SKM-1 (cell line): ENCODE measurements around the gene AZU1.
"Not testable (repeated sequence)": the region's sequence is repeated elsewhere in the genome, so short reads cannot be mapped to it uniquely, and the experiment has no call there.

ENCODE experiments used
- DNase-seq: peaks from one replicate; lab custom pipeline; 2025; ENCODE audit not compliant: unreplicated experiment; lab: John Stamatoyannopoulos, UW

Gene AZU1

DNA sequence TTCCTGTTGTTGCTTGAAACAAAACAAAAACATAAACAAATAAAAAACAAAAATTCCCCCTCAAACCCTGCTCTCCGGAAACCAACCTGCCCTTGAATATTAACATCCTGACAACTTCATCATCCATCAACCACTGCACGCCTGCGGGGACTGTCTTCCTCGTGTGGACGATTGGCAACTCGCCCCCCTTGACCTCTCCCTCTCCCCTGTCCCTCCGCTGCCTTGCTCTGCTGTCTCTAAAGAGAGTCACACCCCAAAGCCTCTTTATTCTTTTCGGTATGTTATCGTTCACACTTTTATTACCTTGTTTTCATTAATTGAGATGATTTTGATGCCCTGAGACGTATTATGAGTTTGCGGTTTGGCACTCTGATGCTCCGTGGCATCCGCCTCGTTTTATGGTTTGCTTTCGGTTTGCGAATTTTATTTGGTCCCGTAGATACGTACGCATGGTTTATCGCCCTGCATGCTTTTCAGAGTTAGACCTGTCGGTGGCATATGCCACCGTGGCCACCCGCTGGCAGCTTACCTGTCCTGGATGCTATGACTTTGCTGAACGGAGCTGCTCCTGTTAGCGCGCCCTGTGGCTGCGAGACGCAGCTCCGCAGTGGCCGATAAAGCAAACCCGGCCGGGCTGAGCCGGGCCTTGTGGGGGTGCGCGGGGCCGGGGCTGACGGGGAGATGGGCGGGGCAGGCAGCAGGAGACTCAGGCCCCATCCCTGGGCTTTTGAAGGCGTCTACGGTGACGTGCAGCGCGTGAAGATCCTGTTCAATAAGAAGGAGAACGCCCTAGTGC lies 19.8 kb upstream of the AZU1 start:
- no peak for DNase-seq

DNA sequence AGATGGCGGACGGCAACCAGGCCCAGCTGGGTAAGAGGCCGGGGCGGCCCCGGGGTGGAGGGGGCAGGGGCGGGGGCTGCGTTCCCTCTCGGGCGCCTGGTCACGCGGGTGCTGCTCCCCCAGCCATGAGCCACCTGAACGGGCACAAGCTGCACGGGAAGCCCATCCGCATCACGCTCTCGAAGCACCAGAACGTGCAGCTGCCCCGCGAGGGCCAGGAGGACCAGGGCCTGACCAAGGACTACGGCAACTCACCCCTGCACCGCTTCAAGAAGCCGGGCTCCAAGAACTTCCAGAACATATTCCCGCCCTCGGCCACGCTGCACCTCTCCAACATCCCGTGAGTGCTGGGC lies 19.2 kb upstream of the AZU1 start:
- DNase-seq: no peak

DNA sequence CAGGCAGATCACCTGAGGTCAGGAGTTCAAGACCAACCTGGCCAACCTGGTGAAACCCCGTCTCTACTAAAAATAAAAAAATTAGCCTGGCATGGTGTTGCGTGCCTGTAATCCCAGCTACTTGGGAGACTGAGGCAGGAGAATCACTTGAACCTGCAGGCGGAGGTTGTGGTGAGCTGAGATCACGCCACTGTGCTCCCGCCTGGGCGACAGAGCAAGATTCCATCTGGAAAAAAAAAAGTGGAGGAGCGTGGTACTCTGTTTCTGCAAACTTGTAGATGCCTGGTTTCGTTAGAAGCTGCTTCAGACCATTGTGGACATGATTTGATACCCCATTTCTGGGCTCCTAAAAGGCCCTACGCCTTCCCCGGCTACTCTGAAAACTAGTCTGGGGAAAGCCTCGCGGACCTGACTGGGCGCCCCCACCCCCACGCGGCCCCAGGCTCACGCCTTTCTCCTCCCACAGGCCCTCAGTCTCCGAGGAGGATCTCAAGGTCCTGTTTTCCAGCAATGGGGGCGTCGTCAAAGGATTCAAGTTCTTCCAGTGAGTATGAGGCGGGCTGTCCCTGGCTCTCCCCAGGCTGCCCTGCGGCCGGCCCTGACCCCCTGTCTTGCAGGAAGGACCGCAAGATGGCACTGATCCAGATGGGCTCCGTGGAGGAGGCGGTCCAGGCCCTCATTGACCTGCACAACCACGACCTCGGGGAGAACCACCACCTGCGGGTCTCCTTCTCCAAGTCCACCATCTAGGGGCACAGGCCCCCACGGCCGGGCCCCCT lies 17.4 kb upstream of the AZU1 start:
- DNase-seq: no peak

DNA sequence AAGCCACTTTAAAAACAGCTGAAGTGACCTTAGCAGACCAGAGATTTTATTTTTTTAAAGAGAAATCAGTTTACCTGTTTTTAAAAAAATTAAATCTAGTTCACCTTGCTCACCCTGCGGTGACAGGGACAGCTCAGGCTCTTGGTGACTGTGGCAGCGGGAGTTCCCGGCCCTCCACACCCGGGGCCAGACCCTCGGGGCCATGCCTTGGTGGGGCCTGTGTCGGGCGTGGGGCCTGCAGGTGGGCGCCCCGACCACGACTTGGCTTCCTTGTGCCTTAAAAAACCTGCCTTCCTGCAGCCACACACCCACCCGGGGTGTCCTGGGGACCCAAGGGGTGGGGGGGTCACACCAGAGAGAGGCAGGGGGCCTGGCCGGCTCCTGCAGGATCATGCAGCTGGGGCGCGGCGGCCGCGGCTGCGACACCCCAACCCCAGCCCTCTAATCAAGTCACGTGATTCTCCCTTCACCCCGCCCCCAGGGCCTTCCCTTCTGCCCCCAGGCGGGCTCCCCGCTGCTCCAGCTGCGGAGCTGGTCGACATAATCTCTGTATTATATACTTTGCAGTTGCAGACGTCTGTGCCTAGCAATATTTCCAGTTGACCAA lies 16.7 kb upstream of the AZU1 start:
- no peak for DNase-seq

DNA sequence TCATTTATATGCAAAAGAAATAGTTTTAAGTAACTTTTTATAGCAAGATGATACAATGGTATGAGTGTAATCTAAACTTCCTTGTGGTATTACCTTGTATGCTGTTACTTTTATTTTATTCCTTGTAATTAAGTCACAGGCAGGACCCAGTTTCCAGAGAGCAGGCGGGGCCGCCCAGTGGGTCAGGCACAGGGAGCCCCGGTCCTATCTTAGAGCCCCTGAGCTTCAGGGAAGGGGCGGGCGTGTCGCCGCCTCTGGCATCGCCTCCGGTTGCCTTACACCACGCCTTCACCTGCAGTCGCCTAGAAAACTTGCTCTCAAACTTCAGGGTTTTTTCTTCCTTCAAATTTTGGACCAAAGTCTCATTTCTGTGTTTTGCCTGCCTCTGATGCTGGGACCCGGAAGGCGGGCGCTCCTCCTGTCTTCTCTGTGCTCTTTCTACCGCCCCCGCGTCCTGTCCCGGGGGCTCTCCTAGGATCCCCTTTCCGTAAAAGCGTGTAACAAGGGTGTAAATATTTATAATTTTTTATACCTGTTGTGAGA lies 16.1 kb upstream of the AZU1 start:
- DNase-seq: no peak

DNA sequence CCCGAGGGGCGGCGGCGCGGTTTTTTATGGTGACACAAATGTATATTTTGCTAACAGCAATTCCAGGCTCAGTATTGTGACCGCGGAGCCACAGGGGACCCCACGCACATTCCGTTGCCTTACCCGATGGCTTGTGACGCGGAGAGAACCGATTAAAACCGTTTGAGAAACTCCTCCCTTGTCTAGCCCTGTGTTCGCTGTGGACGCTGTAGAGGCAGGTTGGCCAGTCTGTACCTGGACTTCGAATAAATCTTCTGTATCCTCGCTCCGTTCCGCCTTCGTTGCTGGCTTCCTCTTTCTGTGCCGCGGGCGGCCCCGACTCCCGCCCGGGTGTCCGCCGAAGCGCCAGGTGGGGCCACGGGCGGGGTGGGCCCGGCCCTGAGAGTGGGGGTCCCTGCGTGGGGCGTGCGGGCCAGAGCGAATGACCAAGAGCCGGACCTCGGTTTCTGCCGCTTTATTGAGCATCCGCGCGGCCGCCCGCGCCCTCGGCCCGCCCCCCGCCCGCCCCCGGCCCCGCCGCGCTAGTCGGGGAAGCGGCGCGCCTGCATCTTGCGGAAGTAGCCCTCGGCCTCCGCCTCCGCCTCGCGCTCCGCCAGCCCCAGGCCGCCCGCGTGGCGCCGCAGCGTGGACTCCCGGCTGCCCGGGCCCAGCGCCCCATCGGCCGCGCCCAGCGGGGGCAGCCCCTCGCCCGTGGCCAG lies 15.4 kb upstream of the AZU1 start:
- no peak for DNase-seq

DNA sequence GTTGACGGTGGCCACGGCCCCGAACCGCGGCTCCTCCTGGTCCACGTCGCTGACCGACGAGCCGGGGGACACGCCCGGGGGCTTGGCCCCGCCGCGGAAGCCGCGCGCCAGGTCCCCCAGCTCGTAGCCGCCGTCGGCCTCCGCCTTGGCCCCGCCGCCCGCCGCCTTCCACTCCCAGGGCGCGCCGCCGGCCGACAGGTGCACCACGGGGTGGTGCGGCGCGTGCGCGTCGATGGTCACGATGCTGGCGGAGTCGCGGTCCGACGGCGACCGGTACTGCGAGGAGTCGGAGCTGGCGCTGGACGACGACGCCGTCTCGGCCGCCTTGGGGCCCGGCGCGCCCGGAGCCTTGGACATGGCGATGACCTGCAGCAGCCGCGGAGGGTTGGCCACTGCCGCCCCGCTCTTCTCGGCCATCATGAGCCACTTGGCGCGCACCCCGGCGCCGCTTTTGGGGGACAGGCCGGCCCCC lies 14.9 kb upstream of the AZU1 start:
- DNase-seq: no peak

DNA sequence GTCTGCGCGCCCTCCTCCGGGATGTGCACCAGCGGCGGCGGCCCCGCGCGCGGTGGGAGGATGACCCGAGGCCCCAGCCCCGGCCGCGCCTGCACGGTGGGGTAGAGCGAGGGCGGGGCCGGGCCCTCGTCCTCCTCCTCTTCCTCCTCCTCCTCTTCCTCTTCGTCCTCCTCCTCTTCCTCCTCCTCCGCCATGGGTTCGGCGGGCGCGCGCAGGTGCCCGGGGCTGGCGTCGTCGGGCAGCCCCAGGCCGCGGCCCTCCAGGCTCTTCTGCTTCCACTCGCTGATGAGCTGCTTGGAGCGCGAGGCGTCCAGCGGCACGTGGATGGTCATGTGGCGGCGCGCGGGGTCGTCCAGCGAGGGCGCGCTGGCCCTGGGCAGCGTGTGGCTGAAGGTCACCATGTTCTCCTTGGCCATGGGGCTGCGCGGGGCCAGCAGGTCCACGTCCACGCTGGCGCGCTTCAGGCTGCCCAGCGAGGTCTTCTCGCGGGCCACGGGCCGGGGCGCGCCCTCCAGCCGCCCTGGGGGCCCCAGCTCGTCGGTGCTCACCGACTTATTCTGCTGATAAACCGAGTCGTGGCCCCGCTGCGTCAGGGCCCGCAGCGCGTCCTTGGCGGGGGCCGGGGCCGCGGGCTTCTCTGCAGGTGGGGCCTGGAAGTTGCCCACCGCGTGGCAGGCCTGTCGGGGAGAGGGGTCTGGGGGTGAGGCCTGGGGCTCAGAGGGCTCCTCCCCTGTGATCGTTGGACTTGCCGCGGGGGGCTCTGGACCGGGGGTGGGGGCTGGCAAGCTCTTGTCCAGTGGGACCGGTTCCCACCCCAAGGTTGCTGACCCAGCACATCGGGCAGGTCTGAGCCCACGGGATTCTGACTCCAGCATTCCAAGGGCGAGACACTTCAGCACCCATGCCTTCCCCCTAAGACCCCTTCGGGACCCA lies 14.2 kb upstream of the AZU1 start:
- no peak for DNase-seq

DNA sequence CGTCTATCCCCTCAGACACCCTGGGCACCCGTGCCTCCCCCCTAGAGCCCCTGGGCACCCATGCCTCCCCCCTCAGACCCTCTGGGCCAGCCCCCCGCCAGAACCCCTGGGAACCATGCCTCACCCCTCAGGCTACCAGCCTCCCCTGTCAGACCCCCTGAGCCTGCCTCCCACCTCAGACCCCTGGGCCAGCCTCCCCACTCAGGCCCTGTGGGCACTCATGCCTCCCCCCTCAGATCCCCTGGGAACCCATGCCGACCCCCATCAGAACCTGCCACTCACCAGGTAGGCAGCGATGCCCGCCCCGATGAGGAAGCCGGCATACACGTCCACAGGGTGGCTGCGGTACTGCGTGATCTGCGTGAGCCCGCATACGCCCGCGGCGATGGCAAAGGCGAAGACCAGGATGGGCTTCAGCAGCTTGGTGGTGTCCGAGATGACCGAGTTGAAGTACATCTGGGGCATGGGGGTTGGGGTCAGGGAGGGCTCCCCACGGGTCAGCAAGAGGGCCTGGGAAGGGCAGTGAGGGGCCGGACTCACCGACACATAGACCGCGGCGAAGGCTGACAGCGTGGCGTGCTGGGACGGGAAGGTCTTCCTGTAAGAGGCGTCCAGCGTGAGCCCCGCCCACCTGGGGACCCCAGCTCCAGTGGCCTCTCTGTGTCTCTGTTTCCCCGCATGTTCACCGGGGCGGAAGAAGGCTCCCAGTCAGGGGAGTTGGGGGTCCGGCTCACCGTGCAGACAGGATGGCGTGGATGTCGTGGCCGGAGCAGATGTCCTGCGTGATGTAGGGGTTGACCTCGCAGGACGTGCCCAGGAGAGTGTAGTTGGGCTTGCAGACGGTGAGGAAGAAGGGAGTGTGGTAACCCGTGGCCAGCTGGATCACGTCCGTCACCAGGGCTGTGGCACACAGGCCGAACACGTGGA lies 13.2 kb upstream of the AZU1 start:
- DNase-seq: no peak

DNA sequence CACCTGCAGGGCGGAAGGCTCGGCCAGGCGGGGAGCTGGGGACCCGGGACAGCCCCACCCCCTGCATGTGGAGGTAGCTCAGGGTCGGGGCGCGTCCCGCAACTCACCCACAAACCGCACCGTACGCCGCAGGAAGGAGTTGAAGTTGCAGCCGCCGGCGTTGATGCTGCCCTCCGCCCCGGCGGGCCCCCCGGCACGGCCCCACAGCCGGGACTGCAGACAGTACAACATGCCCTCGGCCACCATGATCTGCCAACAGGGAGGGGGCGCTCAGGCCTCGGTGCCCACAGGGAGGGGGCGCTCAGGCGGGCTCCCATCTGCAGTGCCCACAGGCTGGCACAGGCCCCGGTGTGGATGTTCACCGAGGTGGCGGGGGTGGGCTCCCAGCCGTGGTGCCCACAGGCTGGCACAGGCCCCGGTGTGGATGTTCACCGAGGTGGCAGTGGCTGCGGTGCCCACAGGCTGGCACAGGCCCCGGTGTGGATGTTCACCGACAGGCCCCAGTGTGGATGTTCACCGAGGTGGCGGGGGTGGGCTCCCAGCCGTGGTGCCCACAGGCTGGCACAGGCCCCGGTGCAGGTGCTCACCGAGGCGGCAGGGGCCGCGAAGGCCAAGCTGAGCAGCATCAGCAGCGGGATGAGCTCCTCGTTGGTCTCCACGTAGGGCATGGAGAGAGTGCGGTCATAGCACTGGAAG lies 12.4 kb upstream of the AZU1 start:
- DNase-seq: no peak

DNA sequence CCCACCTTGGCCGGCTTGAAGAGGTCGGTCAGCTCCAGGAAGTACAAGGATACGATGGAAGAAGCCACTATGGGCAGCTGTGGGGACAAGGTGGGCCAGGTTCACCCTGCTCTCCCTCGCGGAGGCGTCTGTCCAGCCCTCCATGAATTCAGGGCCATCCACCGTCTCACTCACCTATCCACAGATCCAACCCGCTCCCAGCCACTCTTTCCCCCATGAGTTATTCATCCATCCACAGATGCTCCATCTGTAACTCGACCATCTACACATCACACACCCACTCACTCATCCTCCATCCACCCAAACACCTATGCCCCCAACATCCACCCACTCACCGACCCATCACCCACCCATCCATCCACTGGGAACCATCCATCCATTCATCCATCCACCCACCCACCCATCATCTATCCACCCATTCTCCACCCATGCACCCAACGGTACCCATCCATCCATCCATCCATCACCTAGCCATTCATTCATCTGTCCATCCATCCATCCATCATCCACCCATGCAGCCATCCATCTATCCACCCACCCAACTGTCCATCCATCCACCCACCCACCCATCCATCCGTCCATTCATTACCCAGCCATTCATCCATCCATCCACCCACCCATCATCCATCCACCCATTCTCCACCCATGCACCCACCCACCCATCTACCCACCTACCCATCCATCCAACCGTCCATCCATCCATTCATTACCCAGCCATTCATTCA lies 11.7 kb upstream of the AZU1 start:
- DNase-seq: no peak

DNA sequence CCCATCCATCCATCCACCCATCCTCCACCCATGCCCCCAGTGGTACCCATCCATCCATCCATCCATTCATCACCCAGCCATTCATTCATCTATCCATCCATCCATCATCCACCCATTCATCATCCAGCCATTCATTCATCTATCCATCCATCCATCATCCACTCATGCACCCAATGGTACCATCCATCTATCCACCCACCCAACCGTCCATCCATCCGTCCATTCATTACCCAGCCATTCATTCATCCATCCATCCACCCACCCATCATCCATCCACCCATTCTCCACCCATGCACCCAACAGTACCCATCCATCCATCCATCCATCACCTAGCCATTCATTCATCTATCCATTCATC lies 11.2 kb upstream of the AZU1 start:
- DNase-seq: no peak

DNA sequence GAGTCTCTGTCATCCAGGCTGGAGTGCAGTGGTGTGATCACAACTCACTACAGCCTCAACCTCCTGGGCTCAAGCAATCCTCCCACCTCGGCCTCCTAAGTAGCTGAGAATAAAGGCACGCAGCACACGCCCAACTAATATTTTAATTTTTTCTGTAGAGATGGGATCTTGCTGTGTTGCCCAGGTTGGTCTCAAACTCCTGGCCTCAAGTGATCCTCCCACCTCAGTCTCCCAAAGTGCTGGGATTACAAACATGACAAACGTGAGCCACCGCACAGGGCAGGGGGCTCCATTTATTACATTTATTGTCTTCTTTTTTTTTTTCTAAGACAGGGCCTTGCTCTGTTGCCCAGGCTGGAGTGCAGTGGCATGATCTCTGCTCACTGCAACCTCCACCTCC lies 7.4 kb upstream of the AZU1 start:
- DNase-seq: not testable (repeated sequence)

DNA sequence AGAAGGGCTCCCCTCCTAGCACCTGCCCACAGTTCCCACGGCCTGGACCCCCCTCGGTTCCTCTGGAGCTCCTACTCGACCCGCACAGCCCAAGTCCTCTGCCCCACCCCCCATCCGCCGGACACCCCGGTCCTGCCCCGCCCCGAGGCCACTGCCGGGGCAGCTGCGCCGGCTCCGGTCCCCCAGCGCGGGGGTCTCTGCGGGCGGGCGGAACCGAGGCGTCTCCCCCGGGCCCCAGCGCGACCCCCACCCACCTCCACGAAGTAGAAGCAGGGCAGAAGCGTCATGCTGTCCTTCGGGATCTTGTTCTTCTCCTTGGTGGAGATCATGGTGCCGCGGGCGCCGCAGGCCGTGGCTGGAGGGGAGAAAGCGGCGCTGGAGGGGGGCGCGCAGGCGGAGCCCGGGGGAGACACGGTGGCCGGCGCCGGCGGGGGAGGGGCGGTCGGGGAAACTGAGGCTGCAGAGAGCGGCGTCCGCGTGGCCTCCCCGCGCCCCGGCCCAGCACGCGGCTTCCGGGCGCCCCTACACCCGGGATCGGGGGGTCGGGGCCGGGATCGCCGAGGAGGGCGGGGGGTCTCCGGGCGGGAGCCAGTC lies 6.3 kb upstream of the AZU1 start:
- no peak for DNase-seq

DNA sequence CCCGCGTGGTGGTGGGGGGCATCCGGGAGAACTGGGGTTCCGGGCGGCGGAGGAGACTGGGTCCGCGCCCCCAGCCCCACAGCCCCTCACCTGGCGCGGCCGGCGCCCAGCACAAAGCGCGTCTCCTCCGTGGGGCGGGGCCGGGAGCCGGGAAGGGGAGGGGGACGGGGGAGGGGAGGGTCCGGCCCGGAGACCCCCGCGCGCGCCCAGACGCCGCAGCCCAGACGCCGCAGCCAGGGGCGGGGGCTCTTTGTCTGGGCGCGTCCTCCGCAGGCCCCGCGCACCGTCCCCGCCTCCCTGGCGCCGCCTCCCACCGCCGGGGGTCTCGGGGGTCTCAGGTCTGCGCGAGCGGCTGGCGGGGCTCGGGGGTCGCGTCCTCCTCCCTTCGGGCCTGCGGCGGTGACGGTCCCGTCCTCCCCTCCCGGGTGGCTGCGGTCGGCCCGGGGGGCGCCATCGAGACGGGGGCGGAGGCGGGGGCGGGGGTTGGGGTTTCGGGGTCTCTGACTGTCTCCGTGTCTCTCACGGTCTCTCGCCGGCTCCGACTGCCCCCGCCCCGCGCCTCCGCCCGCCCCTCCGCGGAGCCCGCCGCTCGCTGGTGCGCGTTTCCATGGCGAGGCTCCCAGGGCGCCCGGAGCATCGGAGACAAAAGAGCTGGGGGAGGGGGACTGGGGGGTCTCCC lies 5.7 kb upstream of the AZU1 start, which contains the start of gene PLPPR3:
Gene PLPPR3, minus strand, starts transcription at position 131 of the 679 bp plus-strand sequence. CDS start 396 bp downstream, outside the sequence.
- DNase-seq: no peak

DNA sequence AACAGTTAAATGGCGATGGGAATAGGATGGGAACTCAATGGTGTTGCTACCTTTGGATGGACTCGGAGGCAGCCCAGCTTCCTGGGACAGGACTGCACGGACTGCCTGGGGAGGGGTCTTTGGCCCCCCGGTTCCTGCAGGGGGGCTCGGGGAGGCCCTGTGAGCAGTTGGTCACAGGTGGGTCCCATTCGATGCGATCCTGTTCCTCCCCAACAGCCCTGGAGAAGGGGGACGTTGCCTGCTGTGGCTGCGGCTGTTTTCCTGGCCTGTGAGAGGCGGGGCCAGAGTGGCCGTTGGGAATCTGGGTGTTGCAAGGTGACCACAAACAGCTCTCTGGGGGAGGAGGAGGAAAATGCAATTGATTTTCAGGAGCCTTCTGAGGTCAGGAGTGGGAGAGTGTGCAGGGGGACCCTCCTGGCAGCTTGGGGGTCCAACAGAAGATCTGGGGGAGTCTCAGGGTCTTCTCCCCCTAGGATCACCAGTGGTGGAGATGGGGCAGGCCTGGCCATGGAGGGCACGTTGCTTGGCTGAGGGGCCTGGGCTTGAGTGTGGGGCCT lies 4.0 kb upstream of the AZU1 start:
- no peak for DNase-seq
